Liver (tissue), 9 donors: ENCODE measurements around the gene TIMM29. TPM values are rescaled to one million over a fixed set of nuclear protein-coding genes. Genes with fewer than 3 reads are reported as not detected.

ENCODE experiments used
- DNase-seq: peaks from one replicate; pipeline ENCODE4 v3.0.0-alpha.2; 2017; ENCODE audit warnings: low spot score
- H3K27ac ChIP-seq, 2 donors: one replicate each; pipeline ENCODE4 v1.7.0; 2013; ENCODE audit warnings: inconsistent platforms in 2 of 2, low read length in 2 of 2, control low read depth in 1 of 2, low read depth in 1 of 2, mild to moderate bottlenecking in 1 of 2
- H3K27me3 ChIP-seq, 4 donors: one replicate each; pipeline versions ENCODE4 v1.6.1 to v1.7.0; 2013; ENCODE audit warnings: low read length in 3 of 4, inconsistent platforms in 1 of 4, mild to moderate bottlenecking in 1 of 4, moderate library complexity in 1 of 4; ENCODE audit not compliant: control insufficient read depth in 4 of 4, insufficient read depth in 4 of 4
- H3K36me3 ChIP-seq, 4 donors: one replicate each; pipeline versions ENCODE4 v1.6.1 to v1.7.0; 2013; ENCODE audit warnings: low read length in 3 of 4, mild to moderate bottlenecking in 3 of 4, low read depth in 1 of 4, moderate library complexity in 1 of 4; ENCODE audit not compliant: control insufficient read depth in 4 of 4, insufficient read depth in 3 of 4
- H3K4me1 ChIP-seq, 4 donors: one replicate each; pipeline versions ENCODE4 v1.6.1 to v1.7.0; 2013; ENCODE audit warnings: low read length in 3 of 4, mild to moderate bottlenecking in 3 of 4, moderate library complexity in 1 of 4; ENCODE audit not compliant: control insufficient read depth in 4 of 4, insufficient read depth in 4 of 4
- H3K4me3 ChIP-seq, 3 donors: one replicate each; pipeline versions ENCODE4 v1.6.1 to v1.7.0; 2013; ENCODE audit warnings: low read length in 3 of 3, control low read depth in 1 of 3, low read depth in 1 of 3, mild to moderate bottlenecking in 1 of 3
- H3K9ac ChIP-seq, 2 donors: one replicate each; pipeline ENCODE4 v1.7.0; 2013; ENCODE audit warnings: low read length in 2 of 2, mild to moderate bottlenecking in 2 of 2, moderate library complexity in 2 of 2, control low read depth in 1 of 2, low read depth in 1 of 2
- H3K9me3 ChIP-seq, 4 donors: one replicate each; pipeline versions ENCODE4 v1.6.1 to v1.7.0; 2013; ENCODE audit warnings: low read length in 3 of 4; ENCODE audit not compliant: control insufficient read depth in 4 of 4
- EGR1 ChIP-seq, 2 donors: IDR thresholded peaks; 2 replicates each; pipeline ENCODE4 v1.6.1; 2016 to 2018; ENCODE audit warnings: antibody characterized with exemption in 2 of 2, low read depth in 2 of 2
- FOXA1 ChIP-seq: IDR thresholded peaks from 2 replicates; pipeline ENCODE4 v1.6.1; 2016; ENCODE audit warnings: antibody characterized with exemption
- FOXA2 ChIP-seq: IDR thresholded peaks from 2 replicates; pipeline ENCODE4 v1.6.1; 2016; ENCODE audit warnings: antibody characterized with exemption
- GABPA ChIP-seq, 2 donors: IDR thresholded peaks in 1 of 2; conservative IDR thresholded peaks in 1 of 2; 2 replicates each; pipeline ENCODE4 v1.6.1; 2016; ENCODE audit warnings: antibody characterized with exemption in 2 of 2, mild to moderate bottlenecking in 1 of 2, moderate library complexity in 1 of 2
- HNF4A ChIP-seq, 2 donors: conservative IDR thresholded peaks; 2 replicates each; pipeline ENCODE4 v1.6.1; 2016; ENCODE audit warnings: antibody characterized with exemption in 2 of 2, mild to moderate bottlenecking in 2 of 2
- HNF4G ChIP-seq: IDR thresholded peaks from 2 replicates; pipeline ENCODE4 v1.6.1; 2016; ENCODE audit warnings: antibody characterized with exemption
- JUND ChIP-seq, 2 donors: IDR thresholded peaks; 2 replicates each; pipeline ENCODE4 v1.6.1; 2016; ENCODE audit warnings: antibody characterized with exemption in 2 of 2
- NR2F2 ChIP-seq: IDR thresholded peaks from 2 replicates; pipeline ENCODE4 v1.6.1; 2016; ENCODE audit warnings: antibody characterized with exemption
- RAD21 ChIP-seq, 2 donors: IDR thresholded peaks; 2 replicates each; pipeline ENCODE4 v1.6.1; 2016; ENCODE audit warnings: antibody characterized with exemption in 2 of 2, mild to moderate bottlenecking in 2 of 2
- SP1 ChIP-seq: IDR thresholded peaks from 2 replicates; pipeline ENCODE4 v1.6.1; 2018; ENCODE audit warnings: antibody characterized with exemption, mild to moderate bottlenecking
- TAF1 ChIP-seq: conservative IDR thresholded peaks from 2 replicates; pipeline ENCODE4 v1.6.1; 2016; ENCODE audit warnings: antibody characterized with exemption, mild to moderate bottlenecking
- YY1 ChIP-seq: IDR thresholded peaks from 2 replicates; pipeline ENCODE4 v1.6.1; 2016; ENCODE audit warnings: antibody characterized with exemption, mild to moderate bottlenecking
- WGBS: extraction: QIAGEN DNeasy Blood & Tissue Kit; methylation state at CpG from one replicate; pipeline ENCODE4 v1.1.7; 2013; 5-methylcytosine and 5-hydroxymethylcytosine counted together
- polyA plus RNA-seq, 2 donors: library from polyadenylated mRNA; stranded (reverse) in 1 of 2; unstranded in 1 of 2; fragments of 200-250 nt in 1 of 2; fragments of >200 nt in 1 of 2; fragmentation: Nextera tagmentation in 1 of 2; extraction: Ambion mirVana in 1 of 2; gene quantifications; one replicate each; pipeline versions ENCODE4 v1.2.1 to v1.2.3, GENCODE V29; 2013 to 2015
- total RNA-seq, 2 donors: library from RNA; depleted of rRNA; stranded (reverse); fragments of >200 nt; gene quantifications; one replicate each; pipeline ENCODE4 v1.2.3, GENCODE V29; 2014
- TF ChIP-seq, protein P1 (sequence below): IDR thresholded peaks from 2 replicates; pipeline ENCODE4 v1.6.1; 2016; ENCODE audit warnings: antibody characterized with exemption
- TF ChIP-seq, protein P2 (sequence below): fragments of 150-350 bp; IDR thresholded peaks from 2 replicates; pipeline ENCODE4 v1.5.1; 2017; ENCODE audit warnings: improper control_type of control experiment, low read depth, low read length; ENCODE audit not compliant: missing input control
- TF ChIP-seq, protein P3 (sequence below): IDR thresholded peaks from 2 replicates; pipeline ENCODE4 v1.6.1; 2016; ENCODE audit warnings: antibody characterized with exemption
- TF ChIP-seq, protein P4 (sequence below): IDR thresholded peaks from 2 replicates; pipeline ENCODE4 v1.6.1; 2016; ENCODE audit warnings: antibody characterized with exemption, mild to moderate bottlenecking
- TF ChIP-seq, protein P5 (sequence below): IDR thresholded peaks from 2 replicates; pipeline ENCODE4 v1.6.1; 2016; ENCODE audit warnings: antibody characterized with exemption
- donor health status: healthy.
- donor health status: healthy.
- donor health status: healthy.
- donor health status: healthy.
- donor health status: healthy.

TIMM29 gene
- total and polyA plus RNA-seq, 4 donors = 9.4 to 25.2 (median 14.6) TPM

DNA sequence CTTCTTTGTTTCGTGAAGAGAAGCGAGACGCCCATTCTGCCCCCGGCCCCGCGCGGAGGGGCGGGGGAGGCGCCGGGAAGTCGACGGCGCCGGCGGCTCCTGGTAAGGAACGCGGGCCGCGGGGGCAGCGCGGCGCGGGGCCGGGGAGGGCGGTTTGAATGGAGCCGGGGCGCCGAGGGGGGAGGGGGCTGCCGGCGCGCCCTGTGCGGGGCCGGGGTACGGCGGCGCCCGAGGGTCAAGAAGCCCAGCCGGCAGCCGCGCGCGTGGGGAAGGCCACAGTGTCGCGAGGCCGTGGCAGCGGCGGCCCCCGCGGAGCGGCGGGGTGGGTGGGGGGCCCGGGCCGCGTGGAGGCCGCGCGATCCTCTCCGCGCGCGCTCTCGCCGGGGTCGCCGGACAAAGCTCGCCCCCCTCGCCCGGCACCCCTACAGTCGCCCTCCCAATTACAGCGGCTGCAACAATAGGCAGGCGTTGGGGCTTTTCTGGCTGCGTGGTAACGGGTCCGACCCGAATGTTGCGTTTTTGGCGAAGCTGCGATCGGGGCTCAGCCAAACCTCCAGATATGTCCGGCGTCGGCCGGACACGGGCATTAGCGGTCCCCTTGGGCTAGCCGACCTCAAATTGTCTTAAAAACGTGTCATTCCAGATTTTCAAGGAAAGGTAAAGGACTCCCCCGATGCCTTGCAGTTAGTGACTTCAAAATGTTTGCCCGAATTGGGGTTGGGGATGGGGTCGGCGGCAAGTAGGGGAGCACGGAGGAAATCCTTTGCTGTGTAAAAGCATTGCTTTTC, 32.7 kb downstream of the TIMM29 start:
- Histone ChIP-seq H3K4me1 (peaks cover 0 to 10% (median 8%) of the 10 kb centered on the region in 4 donors), H3K27me3 (no peaks in the 10 kb centered on the region), H3K36me3 (no peaks in the 10 kb centered on the region), H3K4me3 (peak overlapping the region; percentile 68 to 99 (median 95)), H3K9me3 (no peaks in the 10 kb centered on the region), H3K9ac (peak overlapping the region; percentile 50 to 51), H3K27ac (peak overlapping the region; percentile 53 to 80)
- TF ChIP-seq FOXA1 = no peak
- TF ChIP-seq FOXA2 = no peak
- TF ChIP-seq SP1 = no peak
- no peak for TF ChIP-seq YY1
- TF ChIP-seq, protein P1, sequence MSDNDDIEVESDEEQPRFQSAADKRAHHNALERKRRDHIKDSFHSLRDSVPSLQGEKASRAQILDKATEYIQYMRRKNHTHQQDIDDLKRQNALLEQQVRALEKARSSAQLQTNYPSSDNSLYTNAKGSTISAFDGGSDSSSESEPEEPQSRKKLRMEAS = no peak
- no peak for TF ChIP-seq JUND (IDR thresholded peaks at IDR 0.05)
- WGBS = under 1% methylated on average over 92 of the region's 92 CpGs
- peak; percentile 53 for DNase-seq

DNA sequence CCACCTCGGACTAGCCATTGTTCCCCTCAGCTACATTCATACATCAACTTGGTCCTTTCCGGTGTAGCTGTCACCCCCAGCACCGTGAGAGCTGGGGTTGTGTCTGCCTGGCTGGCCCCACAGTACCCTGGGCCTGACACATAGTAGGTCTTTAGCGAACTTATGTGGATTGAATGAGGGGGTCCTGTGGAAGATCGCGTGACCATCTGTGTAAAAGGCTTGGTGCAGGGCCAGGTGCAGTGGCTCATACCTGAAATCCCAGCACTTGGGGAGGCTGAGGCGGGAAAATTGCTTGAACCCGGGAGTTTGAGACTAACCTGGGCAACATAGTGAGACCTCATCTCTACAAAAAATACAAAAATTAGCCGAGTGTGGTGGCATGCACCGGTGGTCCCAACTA, 34.3 kb downstream of the TIMM29 start:
- TF ChIP-seq FOXA2 = no peak

DNA sequence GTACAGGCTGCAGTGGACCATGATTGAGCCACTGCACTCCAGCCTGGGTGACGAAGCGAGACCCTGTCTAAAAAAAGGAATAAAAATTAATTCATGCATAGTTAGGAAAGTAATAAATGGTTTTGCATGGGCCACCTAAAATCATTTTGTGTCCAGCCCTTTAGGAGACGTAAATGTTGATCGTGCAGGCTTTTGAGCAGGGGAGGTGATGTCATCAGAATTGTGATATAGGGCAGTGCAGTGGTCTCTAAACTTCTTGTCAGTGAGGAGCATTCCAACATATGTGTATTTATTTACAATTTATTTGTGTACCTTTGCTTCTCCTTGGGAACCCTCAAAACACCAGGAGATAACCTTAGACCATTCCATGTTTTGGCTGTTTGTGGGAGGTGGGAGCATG, 35.3 kb downstream of the TIMM29 start:
- DNase-seq = no peak
- Histone ChIP-seq H3K4me1 (peaks cover 0 to 10% (median 8%) of the 10 kb centered on the region in 4 donors), H3K27ac (no peak overlapping the region), H3K9me3 (no peaks in the 10 kb centered on the region), H3K9ac (no peak overlapping the region), H3K36me3 (no peaks in the 10 kb centered on the region), H3K4me3 (no peak overlapping the region), H3K27me3 (no peaks in the 10 kb centered on the region)
- WGBS = 87% methylated on average over 4 of the region's 4 CpGs
- no peak for TF ChIP-seq GABPA (IDR thresholded peaks at IDR 0.05 in 1 of 2, conservative IDR thresholded peaks at IDR 0.05 in 1 of 2)
- no peak for TF ChIP-seq RAD21 (IDR thresholded peaks at IDR 0.05)
- TF ChIP-seq JUND (IDR thresholded peaks at IDR 0.05) = no peak
- no peak for TF ChIP-seq NR2F2
- TF ChIP-seq TAF1 = no peak
- TF ChIP-seq, protein P1 = no peak
- no peak for TF ChIP-seq HNF4A (conservative IDR thresholded peaks at IDR 0.05)
- TF ChIP-seq HNF4G = no peak
- no peak for TF ChIP-seq YY1
- no peak for TF ChIP-seq EGR1 (IDR thresholded peaks at IDR 0.05; ENCODE audit: low read depth in 2 of 2)
- TF ChIP-seq, protein P2, sequence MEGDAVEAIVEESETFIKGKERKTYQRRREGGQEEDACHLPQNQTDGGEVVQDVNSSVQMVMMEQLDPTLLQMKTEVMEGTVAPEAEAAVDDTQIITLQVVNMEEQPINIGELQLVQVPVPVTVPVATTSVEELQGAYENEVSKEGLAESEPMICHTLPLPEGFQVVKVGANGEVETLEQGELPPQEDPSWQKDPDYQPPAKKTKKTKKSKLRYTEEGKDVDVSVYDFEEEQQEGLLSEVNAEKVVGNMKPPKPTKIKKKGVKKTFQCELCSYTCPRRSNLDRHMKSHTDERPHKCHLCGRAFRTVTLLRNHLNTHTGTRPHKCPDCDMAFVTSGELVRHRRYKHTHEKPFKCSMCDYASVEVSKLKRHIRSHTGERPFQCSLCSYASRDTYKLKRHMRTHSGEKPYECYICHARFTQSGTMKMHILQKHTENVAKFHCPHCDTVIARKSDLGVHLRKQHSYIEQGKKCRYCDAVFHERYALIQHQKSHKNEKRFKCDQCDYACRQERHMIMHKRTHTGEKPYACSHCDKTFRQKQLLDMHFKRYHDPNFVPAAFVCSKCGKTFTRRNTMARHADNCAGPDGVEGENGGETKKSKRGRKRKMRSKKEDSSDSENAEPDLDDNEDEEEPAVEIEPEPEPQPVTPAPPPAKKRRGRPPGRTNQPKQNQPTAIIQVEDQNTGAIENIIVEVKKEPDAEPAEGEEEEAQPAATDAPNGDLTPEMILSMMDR = no peak
- TF ChIP-seq, protein P3, sequence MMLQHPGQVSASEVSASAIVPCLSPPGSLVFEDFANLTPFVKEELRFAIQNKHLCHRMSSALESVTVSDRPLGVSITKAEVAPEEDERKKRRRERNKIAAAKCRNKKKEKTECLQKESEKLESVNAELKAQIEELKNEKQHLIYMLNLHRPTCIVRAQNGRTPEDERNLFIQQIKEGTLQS = no peak
- TF ChIP-seq, protein P4, sequence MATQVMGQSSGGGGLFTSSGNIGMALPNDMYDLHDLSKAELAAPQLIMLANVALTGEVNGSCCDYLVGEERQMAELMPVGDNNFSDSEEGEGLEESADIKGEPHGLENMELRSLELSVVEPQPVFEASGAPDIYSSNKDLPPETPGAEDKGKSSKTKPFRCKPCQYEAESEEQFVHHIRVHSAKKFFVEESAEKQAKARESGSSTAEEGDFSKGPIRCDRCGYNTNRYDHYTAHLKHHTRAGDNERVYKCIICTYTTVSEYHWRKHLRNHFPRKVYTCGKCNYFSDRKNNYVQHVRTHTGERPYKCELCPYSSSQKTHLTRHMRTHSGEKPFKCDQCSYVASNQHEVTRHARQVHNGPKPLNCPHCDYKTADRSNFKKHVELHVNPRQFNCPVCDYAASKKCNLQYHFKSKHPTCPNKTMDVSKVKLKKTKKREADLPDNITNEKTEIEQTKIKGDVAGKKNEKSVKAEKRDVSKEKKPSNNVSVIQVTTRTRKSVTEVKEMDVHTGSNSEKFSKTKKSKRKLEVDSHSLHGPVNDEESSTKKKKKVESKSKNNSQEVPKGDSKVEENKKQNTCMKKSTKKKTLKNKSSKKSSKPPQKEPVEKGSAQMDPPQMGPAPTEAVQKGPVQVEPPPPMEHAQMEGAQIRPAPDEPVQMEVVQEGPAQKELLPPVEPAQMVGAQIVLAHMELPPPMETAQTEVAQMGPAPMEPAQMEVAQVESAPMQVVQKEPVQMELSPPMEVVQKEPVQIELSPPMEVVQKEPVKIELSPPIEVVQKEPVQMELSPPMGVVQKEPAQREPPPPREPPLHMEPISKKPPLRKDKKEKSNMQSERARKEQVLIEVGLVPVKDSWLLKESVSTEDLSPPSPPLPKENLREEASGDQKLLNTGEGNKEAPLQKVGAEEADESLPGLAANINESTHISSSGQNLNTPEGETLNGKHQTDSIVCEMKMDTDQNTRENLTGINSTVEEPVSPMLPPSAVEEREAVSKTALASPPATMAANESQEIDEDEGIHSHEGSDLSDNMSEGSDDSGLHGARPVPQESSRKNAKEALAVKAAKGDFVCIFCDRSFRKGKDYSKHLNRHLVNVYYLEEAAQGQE = no peak
- TF ChIP-seq, protein P5, sequence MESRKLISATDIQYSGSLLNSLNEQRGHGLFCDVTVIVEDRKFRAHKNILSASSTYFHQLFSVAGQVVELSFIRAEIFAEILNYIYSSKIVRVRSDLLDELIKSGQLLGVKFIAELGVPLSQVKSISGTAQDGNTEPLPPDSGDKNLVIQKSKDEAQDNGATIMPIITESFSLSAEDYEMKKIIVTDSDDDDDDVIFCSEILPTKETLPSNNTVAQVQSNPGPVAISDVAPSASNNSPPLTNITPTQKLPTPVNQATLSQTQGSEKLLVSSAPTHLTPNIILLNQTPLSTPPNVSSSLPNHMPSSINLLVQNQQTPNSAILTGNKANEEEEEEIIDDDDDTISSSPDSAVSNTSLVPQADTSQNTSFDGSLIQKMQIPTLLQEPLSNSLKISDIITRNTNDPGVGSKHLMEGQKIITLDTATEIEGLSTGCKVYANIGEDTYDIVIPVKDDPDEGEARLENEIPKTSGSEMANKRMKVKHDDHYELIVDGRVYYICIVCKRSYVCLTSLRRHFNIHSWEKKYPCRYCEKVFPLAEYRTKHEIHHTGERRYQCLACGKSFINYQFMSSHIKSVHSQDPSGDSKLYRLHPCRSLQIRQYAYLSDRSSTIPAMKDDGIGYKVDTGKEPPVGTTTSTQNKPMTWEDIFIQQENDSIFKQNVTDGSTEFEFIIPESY = no peak

More for the DNA sequence above, 34.3 kb downstream of the TIMM29 start:
- Histone ChIP-seq H3K36me3 (no peaks in the 10 kb centered on the region), H3K4me1 (peaks cover 0 to 10% (median 8%) of the 10 kb centered on the region in 4 donors), H3K9me3 (no peaks in the 10 kb centered on the region), H3K27ac (no peak overlapping the region), H3K9ac (no peak overlapping the region), H3K27me3 (no peaks in the 10 kb centered on the region), H3K4me3 (no peak overlapping the region)
- DNase-seq = no peak
- WGBS = 93% methylated on average over 10 of the region's 10 CpGs
